Sigmoid colon (tissue), 4 donors: ENCODE measurements around the gene CPXM2.

Experiments used
- EP300 ChIP-seq, 4 donors: sonication (generic); formaldehyde crosslinking; IDR thresholded peaks; one replicate each; pipeline ENCODE4 v1.6.1; 2017; ENCODE audit warnings: antibody characterized with exemption in 4 of 4
- POLR2A ChIP-seq, 2 donors: fragments of 450-650 bp; IDR thresholded peaks; one replicate each; pipeline ENCODE4 v1.6.1; 2016; ENCODE audit warnings: antibody characterized with exemption in 2 of 2, mild to moderate bottlenecking in 2 of 2, moderate library complexity in 2 of 2
- POLR2AphosphoS5 ChIP-seq, 4 donors: sonication (generic); formaldehyde crosslinking; IDR thresholded peaks; one replicate each; pipeline ENCODE4 v1.6.1; 2017; ENCODE audit warnings: antibody characterized with exemption in 4 of 4
- TF ChIP-seq, protein P1 (sequence below), 4 experiments: fragments of 450-650 bp in 3 of 4; fragments of 200-600 bp in 1 of 4; IDR thresholded peaks; one replicate each; pipeline ENCODE4 v1.5.1; 2016 to 2019; ENCODE audit warnings: antibody characterized with exemption in 4 of 4, mild to moderate bottlenecking in 3 of 4, moderate library complexity in 2 of 4

GRCh38 chr10:123747426-123747825 lies 144.2 kb downstream of the CPXM2 start:
- TF ChIP-seq, protein P1, sequence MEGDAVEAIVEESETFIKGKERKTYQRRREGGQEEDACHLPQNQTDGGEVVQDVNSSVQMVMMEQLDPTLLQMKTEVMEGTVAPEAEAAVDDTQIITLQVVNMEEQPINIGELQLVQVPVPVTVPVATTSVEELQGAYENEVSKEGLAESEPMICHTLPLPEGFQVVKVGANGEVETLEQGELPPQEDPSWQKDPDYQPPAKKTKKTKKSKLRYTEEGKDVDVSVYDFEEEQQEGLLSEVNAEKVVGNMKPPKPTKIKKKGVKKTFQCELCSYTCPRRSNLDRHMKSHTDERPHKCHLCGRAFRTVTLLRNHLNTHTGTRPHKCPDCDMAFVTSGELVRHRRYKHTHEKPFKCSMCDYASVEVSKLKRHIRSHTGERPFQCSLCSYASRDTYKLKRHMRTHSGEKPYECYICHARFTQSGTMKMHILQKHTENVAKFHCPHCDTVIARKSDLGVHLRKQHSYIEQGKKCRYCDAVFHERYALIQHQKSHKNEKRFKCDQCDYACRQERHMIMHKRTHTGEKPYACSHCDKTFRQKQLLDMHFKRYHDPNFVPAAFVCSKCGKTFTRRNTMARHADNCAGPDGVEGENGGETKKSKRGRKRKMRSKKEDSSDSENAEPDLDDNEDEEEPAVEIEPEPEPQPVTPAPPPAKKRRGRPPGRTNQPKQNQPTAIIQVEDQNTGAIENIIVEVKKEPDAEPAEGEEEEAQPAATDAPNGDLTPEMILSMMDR (IDR thresholded peaks at IDR 0.05): no peak
- TF ChIP-seq POLR2AphosphoS5 (IDR thresholded peaks at IDR 0.05) (no peak), EP300 (IDR thresholded peaks at IDR 0.05) (no peak), POLR2A (IDR thresholded peaks at IDR 0.05) (no peak)
